ENCODE results near the gene CDK5.

CDK5 gene

GRCh38 chr7:151082141-151083070, 24.7 kb upstream of the CDK5 start:
- no peak for DNase-seq (ENCODE audit: low read depth)
- TF ChIP-seq CTCF (conservative IDR thresholded peaks at IDR 0.05; ENCODE audit: control insufficient read depth, insufficient read depth, low read depth, low read length) = no peak
- H3K4me3 ChIP-seq (ENCODE audit: control insufficient read depth, low read depth, low read length) = peak overlapping the region; percentile 73

- H3K4me3 ChIP-seq (ENCODE audit: control insufficient read depth, low read depth, low read length) = peak overlapping the region; percentile 73
- DNase-seq (ENCODE audit: low read depth) = no peak
- no peak for TF ChIP-seq CTCF (conservative IDR thresholded peaks at IDR 0.05; ENCODE audit: control insufficient read depth, insufficient read depth, low read depth, low read length)
Observed at GRCh38 chr7:151081170-151082101, 23.7 kb upstream of the CDK5 start.

GRCh38 chr7:151080522-151081169, 22.9 kb upstream of the CDK5 start, which contains the start of gene FASTK:
Gene FASTK (minus strand): TSS chr7:151080809. CDS start chr7:151080766, 43 bp downstream.
- H3K4me3 ChIP-seq (ENCODE audit: control insufficient read depth, low read depth, low read length) = peak within 1 kb of the TSS; percentile 79
- peak; percentile 86 for DNase-seq (ENCODE audit: low read depth)
- no peak for TF ChIP-seq CTCF (conservative IDR thresholded peaks at IDR 0.05; ENCODE audit: control insufficient read depth, insufficient read depth, low read depth, low read length)

GRCh38 chr7:151080067-151080521, 22.4 kb upstream of the CDK5 start:
- DNase-seq (ENCODE audit: low read depth) = peak; percentile 43
- peak overlapping the region; percentile 79 for H3K4me3 ChIP-seq (ENCODE audit: control insufficient read depth, low read depth, low read length)
- no peak for TF ChIP-seq CTCF (conservative IDR thresholded peaks at IDR 0.05; ENCODE audit: control insufficient read depth, insufficient read depth, low read depth, low read length)

- TF ChIP-seq CTCF (conservative IDR thresholded peaks at IDR 0.05; ENCODE audit: control insufficient read depth, insufficient read depth, low read depth, low read length) = no peak
- peak overlapping the region; percentile 79 for H3K4me3 ChIP-seq (ENCODE audit: control insufficient read depth, low read depth, low read length)
- DNase-seq (ENCODE audit: low read depth) = no peak
Observed at GRCh38 chr7:151079199-151079910, 21.7 kb upstream of the CDK5 start.
